ENCODE measurements around the gene SLC22A1.

SLC22A1 gene

DNA sequence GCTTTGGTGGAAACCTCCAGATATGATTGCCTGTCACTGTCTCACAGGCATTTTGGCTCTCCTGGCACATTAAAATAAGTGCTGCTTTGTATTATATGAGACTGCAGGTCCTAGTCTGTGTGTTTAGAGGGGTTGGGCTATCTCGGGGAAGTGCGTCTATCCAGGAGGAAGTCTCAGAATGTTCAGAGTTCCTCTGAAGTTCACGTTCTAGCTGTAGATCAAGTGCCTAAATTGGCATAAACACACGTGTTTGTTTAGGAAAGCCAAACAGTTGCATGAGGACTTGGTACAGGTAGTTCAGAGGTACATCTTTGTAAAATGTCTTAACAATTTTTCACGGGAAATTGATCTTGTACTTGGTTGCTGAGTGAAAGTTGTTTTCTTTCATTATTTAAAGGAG lies 36.4 kb upstream of the SLC22A1 start:
- Mint-ChIP-seq H3K4me1 (peaks cover 9% of the 10 kb centered on the region), H3K27me3 (ENCODE audit: low read depth) (no peaks in the 10 kb centered on the region), H3K9me3 (no peaks in the 10 kb centered on the region), H3K27ac (no peak overlapping the region), H3K4me3 (no peak overlapping the region), H3K36me3 (ENCODE audit: low read depth) (peaks cover 77% of the 10 kb centered on the region)
- TF ChIP-seq, protein P1, sequence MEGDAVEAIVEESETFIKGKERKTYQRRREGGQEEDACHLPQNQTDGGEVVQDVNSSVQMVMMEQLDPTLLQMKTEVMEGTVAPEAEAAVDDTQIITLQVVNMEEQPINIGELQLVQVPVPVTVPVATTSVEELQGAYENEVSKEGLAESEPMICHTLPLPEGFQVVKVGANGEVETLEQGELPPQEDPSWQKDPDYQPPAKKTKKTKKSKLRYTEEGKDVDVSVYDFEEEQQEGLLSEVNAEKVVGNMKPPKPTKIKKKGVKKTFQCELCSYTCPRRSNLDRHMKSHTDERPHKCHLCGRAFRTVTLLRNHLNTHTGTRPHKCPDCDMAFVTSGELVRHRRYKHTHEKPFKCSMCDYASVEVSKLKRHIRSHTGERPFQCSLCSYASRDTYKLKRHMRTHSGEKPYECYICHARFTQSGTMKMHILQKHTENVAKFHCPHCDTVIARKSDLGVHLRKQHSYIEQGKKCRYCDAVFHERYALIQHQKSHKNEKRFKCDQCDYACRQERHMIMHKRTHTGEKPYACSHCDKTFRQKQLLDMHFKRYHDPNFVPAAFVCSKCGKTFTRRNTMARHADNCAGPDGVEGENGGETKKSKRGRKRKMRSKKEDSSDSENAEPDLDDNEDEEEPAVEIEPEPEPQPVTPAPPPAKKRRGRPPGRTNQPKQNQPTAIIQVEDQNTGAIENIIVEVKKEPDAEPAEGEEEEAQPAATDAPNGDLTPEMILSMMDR (IDR thresholded peaks at IDR 0.05; ENCODE audit: unreplicated experiment in 3 of 3): no peak

DNA sequence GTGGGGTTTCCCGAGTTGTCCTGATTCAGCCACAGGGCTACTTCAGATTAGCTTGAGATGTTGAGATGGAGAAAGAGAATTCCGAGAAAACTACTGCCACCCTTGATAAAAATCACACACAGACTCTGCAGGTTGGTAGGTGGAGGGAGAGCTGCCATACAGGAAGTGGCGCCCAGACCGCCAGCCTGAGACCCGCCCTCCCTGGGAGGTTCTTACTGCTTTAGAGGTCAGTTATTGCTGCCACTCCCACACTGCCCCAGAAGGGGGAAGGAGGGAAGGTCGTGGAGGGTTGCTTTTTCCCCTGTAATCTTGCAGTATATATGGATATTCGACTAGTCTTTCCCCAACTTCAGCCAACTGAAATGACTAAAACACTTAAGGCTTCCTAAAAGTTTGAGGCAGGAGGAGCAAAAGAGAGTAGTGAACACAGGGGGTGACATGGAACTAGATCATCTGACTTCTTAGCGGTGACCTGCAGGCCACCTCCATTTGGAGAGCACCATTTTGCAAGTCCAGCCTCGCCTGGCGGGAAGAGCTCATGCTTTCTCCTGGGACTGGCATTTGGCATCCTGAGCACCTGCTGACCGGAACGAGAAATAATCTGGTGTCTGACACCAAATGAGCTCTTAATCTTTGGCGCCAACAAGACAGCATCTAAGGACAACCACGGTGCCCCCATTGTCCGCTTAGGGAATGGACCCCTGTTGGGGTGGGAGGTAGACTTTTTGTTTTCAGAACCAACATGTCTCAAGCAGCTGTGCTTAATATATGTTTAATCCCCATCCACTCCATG lies 35.7 kb upstream of the SLC22A1 start:
- no peaks in the 10 kb centered on the region for H3K27me3 Mint-ChIP-seq (ENCODE audit: low read depth)
- H3K4me1 Mint-ChIP-seq: peaks cover 9% of the 10 kb centered on the region
- H3K4me3 Mint-ChIP-seq: no peak overlapping the region
- H3K9me3 Mint-ChIP-seq: no peaks in the 10 kb centered on the region
- TF ChIP-seq, protein P1 (IDR thresholded peaks at IDR 0.05; ENCODE audit: unreplicated experiment in 3 of 3): no peak
- H3K27ac Mint-ChIP-seq: no peak overlapping the region
- H3K36me3 Mint-ChIP-seq (ENCODE audit: low read depth): peaks cover 76% of the 10 kb centered on the region

DNA sequence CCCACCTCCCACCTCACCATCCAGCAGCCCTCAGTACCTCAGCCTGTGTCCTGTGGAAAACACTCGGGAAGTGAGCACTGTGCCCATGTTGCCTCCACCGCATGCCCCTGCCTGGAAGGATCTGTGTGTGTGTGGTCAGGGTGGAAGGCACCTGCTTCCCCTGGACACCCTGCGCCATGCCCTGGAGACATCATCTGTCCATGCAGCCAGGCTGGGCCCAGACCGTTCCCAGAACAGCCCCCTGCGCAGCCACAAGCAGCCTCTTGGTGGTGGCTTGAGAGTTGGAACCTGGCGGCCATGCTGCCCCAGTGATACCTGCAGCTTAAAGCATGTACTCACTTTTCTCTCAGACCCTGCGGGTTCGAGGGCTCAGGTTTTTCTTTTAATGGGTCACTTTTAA lies 34.9 kb upstream of the SLC22A1 start:
- H3K9me3 Mint-ChIP-seq: no peaks in the 10 kb centered on the region
- H3K27ac Mint-ChIP-seq: no peak overlapping the region
- TF ChIP-seq, protein P1 (IDR thresholded peaks at IDR 0.05; ENCODE audit: unreplicated experiment in 3 of 3): no peak
- H3K36me3 Mint-ChIP-seq (ENCODE audit: low read depth): peaks cover 67% of the 10 kb centered on the region
- peaks cover 9% of the 10 kb centered on the region for H3K4me1 Mint-ChIP-seq
- no peak overlapping the region for H3K4me3 Mint-ChIP-seq
- no peaks in the 10 kb centered on the region for H3K27me3 Mint-ChIP-seq (ENCODE audit: low read depth)

DNA sequence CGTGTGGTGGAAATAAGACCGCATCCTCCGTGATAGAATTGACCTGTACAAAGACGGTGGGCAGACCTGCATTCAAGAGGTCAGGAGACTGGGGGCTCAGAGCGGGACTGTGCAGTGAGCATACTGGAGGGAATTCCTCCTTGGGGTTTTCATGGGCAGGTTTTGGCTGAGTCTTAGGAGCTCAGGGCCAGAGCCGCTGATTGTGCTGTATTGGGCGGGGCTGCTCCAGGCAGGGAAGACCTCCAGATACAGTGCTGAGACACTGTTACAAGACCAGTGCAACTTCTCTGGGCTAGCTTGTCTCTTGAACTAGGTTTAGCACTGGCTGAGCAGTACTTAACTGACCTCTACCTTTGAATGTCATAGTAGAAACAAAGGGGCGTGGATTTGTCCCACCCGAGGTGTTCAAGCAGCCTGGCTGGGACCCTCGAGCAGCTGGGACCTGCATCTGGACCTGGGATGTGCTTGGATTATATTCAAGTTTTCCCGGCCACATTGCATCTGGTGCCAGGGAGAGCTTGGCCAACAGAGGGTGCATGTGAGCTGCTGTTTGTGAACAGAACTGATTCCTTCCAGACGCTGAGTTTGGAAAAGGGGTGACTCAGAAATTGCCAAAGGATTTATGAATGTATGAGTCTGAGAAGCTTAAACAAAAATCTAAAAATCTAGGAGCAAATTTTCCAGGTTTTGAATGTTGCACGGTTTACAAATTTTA lies 33.4 kb upstream of the SLC22A1 start:
- Mint-ChIP-seq H3K4me1 (peaks cover 9% of the 10 kb centered on the region), H3K36me3 (ENCODE audit: low read depth) (peaks cover 63% of the 10 kb centered on the region), H3K9me3 (no peaks in the 10 kb centered on the region), H3K27ac (peak overlapping the region in 2 of 3 experiments; percentile 11 to 52), H3K27me3 (ENCODE audit: low read depth) (no peaks in the 10 kb centered on the region), H3K4me3 (no peak overlapping the region)
- TF ChIP-seq, protein P1 (IDR thresholded peaks at IDR 0.05; ENCODE audit: unreplicated experiment in 3 of 3): peak; percentile 64 to 74 (median 66)

DNA sequence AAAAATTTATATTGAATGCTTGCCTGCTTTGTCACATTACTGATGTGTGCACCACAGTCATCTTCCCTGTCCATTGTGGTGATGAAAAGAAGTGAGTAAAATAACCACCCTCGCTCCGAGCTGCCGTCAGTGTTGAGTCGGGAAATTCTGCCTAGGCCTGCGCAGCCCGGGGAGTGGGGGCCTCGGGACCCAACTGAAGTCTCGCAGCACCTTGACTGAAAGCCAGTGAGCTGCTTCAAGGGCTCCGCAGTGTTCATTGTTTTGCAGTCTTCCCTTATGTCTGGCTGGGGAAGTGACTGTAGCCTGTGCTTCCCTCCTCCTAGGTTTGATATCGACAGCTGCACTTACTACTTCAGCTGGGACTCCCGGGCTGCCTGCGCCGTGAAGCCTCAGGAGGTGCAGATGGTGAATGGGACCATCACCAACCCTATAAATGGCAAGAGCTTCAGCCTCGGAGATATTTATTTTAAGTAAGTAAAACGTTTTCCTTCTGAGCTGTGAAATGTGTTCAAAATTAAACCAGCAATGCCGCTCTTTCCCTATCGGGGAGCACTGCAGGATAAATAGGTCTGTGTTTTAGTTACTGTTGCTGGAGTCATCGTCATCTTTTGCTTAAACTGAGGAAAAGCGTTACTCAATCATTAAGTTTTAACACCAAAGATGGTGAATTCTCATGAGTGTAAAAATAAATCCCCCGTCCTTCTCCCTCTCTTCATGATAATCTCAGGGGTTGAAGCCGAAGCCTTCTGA lies 32.7 kb upstream of the SLC22A1 start:
- Mint-ChIP-seq H3K4me1 (peaks cover 9% of the 10 kb centered on the region), H3K27me3 (ENCODE audit: low read depth) (no peaks in the 10 kb centered on the region), H3K4me3 (no peak overlapping the region), H3K27ac (no peak overlapping the region), H3K36me3 (ENCODE audit: low read depth) (peaks cover 63% of the 10 kb centered on the region), H3K9me3 (no peaks in the 10 kb centered on the region)
- TF ChIP-seq, protein P1 (IDR thresholded peaks at IDR 0.05; ENCODE audit: unreplicated experiment in 3 of 3): no peak
